Measurements from ENCODE around the gene CLK2.
"Not testable (repeated sequence)": the region's sequence is repeated elsewhere in the genome, so short reads cannot be mapped to it uniquely, and the experiment has no call there.

Gene CLK2

GRCh38 chr1:155296661-155297060 lies 23.4 kb upstream of the CLK2 start:
- no peak for DNase-seq (ENCODE audit: low read depth, low spot score)

GRCh38 chr1:155295942-155296267 lies 22.6 kb upstream of the CLK2 start:
- no peak for DNase-seq (ENCODE audit: low read depth, low spot score)

GRCh38 chr1:155295183-155295941 lies 22.1 kb upstream of the CLK2 start:
- no peak for DNase-seq (ENCODE audit: low read depth, low spot score)

- DNase-seq (ENCODE audit: low read depth, low spot score): no peak
Measured at GRCh38 chr1:155294520-155295182, 21.3 kb upstream of the CLK2 start.

GRCh38 chr1:155293086-155293749 lies 19.9 kb upstream of the CLK2 start:
- no peak for DNase-seq (ENCODE audit: low read depth, low spot score)

GRCh38 chr1:155291006-155291405 lies 17.7 kb upstream of the CLK2 start:
- not testable (repeated sequence) for DNase-seq (ENCODE audit: low read depth, low spot score)

- DNase-seq (ENCODE audit: low read depth, low spot score): no peak
Measured at GRCh38 chr1:155287987-155288543, 14.8 kb upstream of the CLK2 start.

GRCh38 chr1:155286544-155286943 lies 13.2 kb upstream of the CLK2 start:
- DNase-seq (ENCODE audit: low read depth, low spot score): no peak

- DNase-seq (ENCODE audit: low read depth, low spot score): no peak
Measured at GRCh38 chr1:155285631-155286044, 12.3 kb upstream of the CLK2 start.

GRCh38 chr1:155285063-155285462 lies 11.8 kb upstream of the CLK2 start:
- DNase-seq (ENCODE audit: low read depth, low spot score): no peak

GRCh38 chr1:155284476-155284875 lies 11.2 kb upstream of the CLK2 start:
- no peak for DNase-seq (ENCODE audit: low read depth, low spot score)

- no peak for DNase-seq (ENCODE audit: low read depth, low spot score)
Measured at GRCh38 chr1:155282488-155283091, 9.3 kb upstream of the CLK2 start.

- no peak for DNase-seq (ENCODE audit: low read depth, low spot score)
Measured at GRCh38 chr1:155279268-155279667, 6.0 kb upstream of the CLK2 start.

- DNase-seq (ENCODE audit: low read depth, low spot score): no peak
Measured at GRCh38 chr1:155278689-155279160, 5.4 kb upstream of the CLK2 start.

GRCh38 chr1:155277902-155278688 lies 4.8 kb upstream of the CLK2 start:
- DNase-seq (ENCODE audit: low read depth, low spot score): peak; percentile 91

- peak; percentile 93 for DNase-seq (ENCODE audit: low read depth, low spot score)
Measured at GRCh38 chr1:155277070-155277901, 4.0 kb upstream of the CLK2 start, which contains the start of gene HCN3. Gene HCN3 (plus strand): TSS chr1:155277463. CDS start chr1:155277591, 128 bp downstream.

GRCh38 chr1:155272466-155273342 lies 600 bp downstream of the CLK2 start:
- no peak for DNase-seq (ENCODE audit: low read depth, low spot score)

GRCh38 chr1:155269381-155269780 lies 3.9 kb downstream of the CLK2 start:
- no peak for DNase-seq (ENCODE audit: low read depth, low spot score)

GRCh38 chr1:155268630-155269029 lies 4.7 kb downstream of the CLK2 start:
- DNase-seq (ENCODE audit: low read depth, low spot score): no peak

All from iPS DF 19.7 (cell line).